ENCODE data around the gene QSOX2. TPM values are rescaled to one million over a fixed set of nuclear protein-coding genes. Genes with fewer than 3 reads are reported as not detected.
A peak's percentile ranks its signal among the peaks of the same experiment; 100 is the strongest.

QSOX2 gene
- total and polyA plus RNA-seq, 12 donors = 4.6 to 9.1 (median 7.7) TPM

GRCh38 chr9:136274786-136275654 lies 29.4 kb upstream of the QSOX2 start:
- no peaks in the 10 kb centered on the region for H3K4me1 ChIP-seq
- intact Hi-C loops (cut with DNase I) = loop anchor here in 1 of 10 donors (5.0 kb wide), 1 partner anchor 123 kb away; no protein-coding TSS in a partner anchor
- WGBS, 2 donors = 70 to 76% methylated on average over 26 to 28 of the region's 28 CpGs
- no peaks in the 10 kb centered on the region for H3K36me3 ChIP-seq
- peak in 2 of 8 donors; percentile 18 to 27 for ATAC-seq
- H3K27ac ChIP-seq = no peak overlapping the region
- peaks cover 0 to 56% (median 36%) of the 10 kb centered on the region in 7 donors for H3K27me3 ChIP-seq
- TF ChIP-seq, protein P1, sequence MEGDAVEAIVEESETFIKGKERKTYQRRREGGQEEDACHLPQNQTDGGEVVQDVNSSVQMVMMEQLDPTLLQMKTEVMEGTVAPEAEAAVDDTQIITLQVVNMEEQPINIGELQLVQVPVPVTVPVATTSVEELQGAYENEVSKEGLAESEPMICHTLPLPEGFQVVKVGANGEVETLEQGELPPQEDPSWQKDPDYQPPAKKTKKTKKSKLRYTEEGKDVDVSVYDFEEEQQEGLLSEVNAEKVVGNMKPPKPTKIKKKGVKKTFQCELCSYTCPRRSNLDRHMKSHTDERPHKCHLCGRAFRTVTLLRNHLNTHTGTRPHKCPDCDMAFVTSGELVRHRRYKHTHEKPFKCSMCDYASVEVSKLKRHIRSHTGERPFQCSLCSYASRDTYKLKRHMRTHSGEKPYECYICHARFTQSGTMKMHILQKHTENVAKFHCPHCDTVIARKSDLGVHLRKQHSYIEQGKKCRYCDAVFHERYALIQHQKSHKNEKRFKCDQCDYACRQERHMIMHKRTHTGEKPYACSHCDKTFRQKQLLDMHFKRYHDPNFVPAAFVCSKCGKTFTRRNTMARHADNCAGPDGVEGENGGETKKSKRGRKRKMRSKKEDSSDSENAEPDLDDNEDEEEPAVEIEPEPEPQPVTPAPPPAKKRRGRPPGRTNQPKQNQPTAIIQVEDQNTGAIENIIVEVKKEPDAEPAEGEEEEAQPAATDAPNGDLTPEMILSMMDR (IDR thresholded peaks at IDR 0.05) = no peak
- no peak overlapping the region for H3K4me3 ChIP-seq
- DNase-seq = no peak
- no peaks in the 10 kb centered on the region for H3K9me3 ChIP-seq

DNA sequence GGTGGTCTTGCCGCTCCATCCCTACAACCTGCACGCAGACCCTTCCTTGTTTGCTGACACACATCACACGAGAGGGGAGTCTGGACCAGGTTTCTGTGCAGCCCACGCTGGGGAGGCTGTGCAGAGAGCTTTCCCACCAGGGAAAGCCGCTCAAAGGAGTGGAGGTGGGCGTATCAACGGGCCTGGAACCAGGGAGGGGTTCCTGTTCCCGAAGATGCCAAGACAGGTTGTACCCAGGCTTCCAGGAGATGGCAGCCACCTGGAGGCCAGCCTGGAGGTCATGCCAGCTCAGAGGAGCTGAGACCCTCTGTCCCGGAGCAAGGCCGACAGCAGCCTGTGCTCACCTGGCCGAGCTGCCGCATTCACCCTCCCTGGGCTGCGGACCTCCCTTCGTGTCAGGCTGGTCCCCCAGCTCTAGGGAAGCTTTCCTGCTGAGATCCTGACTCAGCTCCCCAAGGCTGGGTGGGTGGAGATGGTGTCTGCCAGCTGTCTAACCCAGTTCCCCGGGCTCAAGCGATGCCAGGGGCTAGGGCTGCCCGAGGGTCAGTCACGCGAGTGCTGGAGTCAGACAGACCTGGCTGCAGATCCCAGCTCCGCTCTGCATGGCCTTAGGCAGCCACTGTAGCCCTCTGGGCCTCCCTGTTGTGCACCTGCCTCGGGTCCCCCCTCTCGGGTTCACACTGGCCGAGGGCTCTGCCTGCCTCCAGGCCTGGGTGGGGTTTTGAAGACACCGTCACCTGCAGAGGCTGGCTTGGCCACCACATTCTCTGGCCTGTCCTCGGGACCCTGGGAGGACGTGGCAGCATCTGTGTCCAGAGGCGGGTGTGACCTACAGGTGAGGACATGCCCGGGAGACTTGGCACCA lies 28.5 kb upstream of the QSOX2 start:
- H3K9me3 ChIP-seq = no peaks in the 10 kb centered on the region
- DNase-seq (no peak), ATAC-seq (peak in 2 of 8 donors; percentile 14 to 49)
- H3K4me1 ChIP-seq = no peaks in the 10 kb centered on the region
- WGBS, 2 donors = 86 to 89% methylated on average over 28 of the region's 28 CpGs
- no peak overlapping the region for H3K4me3 ChIP-seq
- intact Hi-C loops (cut with DNase I) = no loop called here
- H3K27me3 ChIP-seq = peaks cover 0 to 58% (median 39%) of the 10 kb centered on the region in 7 donors
- TF ChIP-seq, protein P1 (IDR thresholded peaks at IDR 0.05) = no peak
- no peaks in the 10 kb centered on the region for H3K36me3 ChIP-seq
- no peak overlapping the region for H3K27ac ChIP-seq

DNA sequence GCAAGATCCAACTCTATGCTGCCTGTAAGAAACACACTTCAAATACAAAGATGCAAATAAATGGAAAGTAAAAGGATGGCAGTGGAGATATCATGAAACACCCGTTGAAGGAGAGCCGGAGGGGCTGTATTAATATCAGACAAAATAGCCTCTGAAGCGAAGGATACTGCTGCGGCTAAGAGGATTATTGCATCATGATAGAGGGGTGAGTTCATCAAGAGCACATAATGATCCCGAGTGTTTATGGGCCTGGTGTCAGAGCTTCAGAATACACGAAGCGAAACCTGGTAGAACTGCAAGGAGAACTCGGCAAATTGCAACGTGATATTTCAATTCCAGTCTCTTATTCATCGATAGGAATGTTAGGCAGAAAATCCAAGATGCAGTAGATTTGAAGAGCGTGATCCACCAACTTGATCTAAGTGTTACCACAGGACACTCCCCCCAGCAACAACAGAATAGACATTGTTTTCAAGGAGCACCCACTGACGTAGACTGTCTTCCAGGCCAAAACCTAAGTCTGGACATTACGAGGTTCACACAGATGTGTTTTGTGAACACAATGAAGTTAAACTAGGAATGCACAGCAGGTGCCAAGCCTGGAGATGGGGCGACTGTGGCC lies 27.7 kb upstream of the QSOX2 start:
- WGBS, 2 donors = 83 to 84% methylated on average over 14 of the region's 14 CpGs
- H3K27me3 ChIP-seq = peaks cover 0 to 54% (median 39%) of the 10 kb centered on the region in 7 donors
- H3K36me3 ChIP-seq = no peaks in the 10 kb centered on the region
- no peak overlapping the region for H3K4me3 ChIP-seq
- H3K27ac ChIP-seq = no peak overlapping the region
- H3K9me3 ChIP-seq = no peaks in the 10 kb centered on the region
- intact Hi-C loops (cut with DNase I) = no loop called here
- ATAC-seq (no peak), DNase-seq (no peak)
- TF ChIP-seq, protein P1 (IDR thresholded peaks at IDR 0.05) = no peak
- peaks cover 0 to under 1% (median 0%) of the 10 kb centered on the region in 9 donors for H3K4me1 ChIP-seq
